ENCODE results near the gene CYP26C1. TPM values are rescaled to one million over a fixed set of nuclear protein-coding genes. Genes with fewer than 3 reads are reported as not detected.

The CYP26C1 gene
- total and polyA plus RNA-seq, 2 of the 4 experiments (the other 2 are of a cell fraction): 0.02 TPM; not detected in 1

DNA sequence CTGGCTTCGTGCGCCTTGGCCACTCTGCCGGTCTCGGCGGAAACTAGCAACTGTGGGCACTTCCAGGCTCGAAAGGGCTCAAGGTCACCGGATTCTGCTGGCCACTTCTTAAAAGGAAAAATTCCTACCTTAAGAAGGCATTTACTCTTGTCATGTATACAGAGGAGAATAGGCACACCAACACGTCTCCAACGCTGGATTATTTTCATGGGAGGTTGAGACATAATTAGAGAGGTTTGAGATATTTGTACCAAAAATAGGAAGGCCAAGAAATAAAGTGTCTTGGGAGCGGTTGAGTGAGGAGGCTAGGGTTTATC, 8.6 kb downstream of the CYP26C1 start:
- Histone ChIP-seq H3K9ac (ENCODE audit: low read depth, low read length) (no peak overlapping the region), H3K27ac (ENCODE audit: insufficient read depth, low read length) (no peak overlapping the region), H4K91ac (ENCODE audit: insufficient read depth, low read depth, low read length) (no peak overlapping the region), H3K23ac (ENCODE audit: low read depth, low read length) (no peak overlapping the region), H3K4me3 (ENCODE audit: insufficient read depth, low read depth, low read length) (no peak overlapping the region), H2AFZ (replicated peaks; ENCODE audit: low read length, poor library complexity) (no peak overlapping the region), H2AK5ac (ENCODE audit: low read depth, low read length) (no peak overlapping the region), H2AK9ac (replicated peaks; ENCODE audit: low read depth, low read length, poor library complexity) (no peak overlapping the region), H2BK15ac (ENCODE audit: low read depth, low read length) (no peak overlapping the region), H3K14ac (replicated peaks; ENCODE audit: low read depth, low read length) (no peak overlapping the region), H3K4ac (ENCODE audit: low read depth, low read length) (no peak overlapping the region), H4K8ac (ENCODE audit: low read depth in 2 of 2, low read length in 2 of 2) (no peak overlapping the region), H4K20me1 (ENCODE audit: insufficient read depth, low read length) (peaks cover 22% of the 10 kb centered on the region; the same call in 1 of the 2 replicates), H3K18ac (ENCODE audit: low read depth, low read length) (no peak overlapping the region), H3K9me3 (ENCODE audit: control insufficient read depth, insufficient read depth, low read length) (no peaks in the 10 kb centered on the region), H2BK5ac (ENCODE audit: low read depth, low read length, poor library complexity, severe bottlenecking) (no peak overlapping the region), H2BK20ac (ENCODE audit: low read depth, low read length) (no peak overlapping the region), H3K27me3 (ENCODE audit: control insufficient read depth, insufficient read depth, low read length) (peaks cover 98% of the 10 kb centered on the region), H4K5ac (ENCODE audit: low read depth, low read length) (no peak overlapping the region), H3K79me1 (ENCODE audit: low read depth in 1 of 2, low read length in 2 of 2) (no peaks in the 10 kb centered on the region), H3K9me1 (ENCODE audit: insufficient read depth, low read length) (no peaks in the 10 kb centered on the region), H3K4me1 (ENCODE audit: control insufficient read depth, insufficient read depth, low read length) (peaks cover 10% of the 10 kb centered on the region; the same call in 1 of the 2 replicates), H3K4me2 (ENCODE audit: low read depth, low read length) (no peak overlapping the region), H3K56ac (ENCODE audit: extremely low read depth, insufficient read depth, low read length) (no peak overlapping the region), H2BK120ac (ENCODE audit: low read depth, low read length) (no peak overlapping the region), H3K36me3 (ENCODE audit: control insufficient read depth, insufficient read depth, low read length) (no peaks in the 10 kb centered on the region)
- WGBS, 2 experiments (ENCODE audit: extremely low coverage in 2 of 2, insufficient read length in 1 of 2): no CpG with 5 or more reads among the region's 10 CpGs
- ATAC-seq (ENCODE audit: low read depth) (no peak), DNase-seq (no peak)
- ChIA-PET CTCF (no interaction called here), POLR2A (ENCODE audit: unreplicated experiment) (no interaction called here)
- in situ Hi-C loops (cut with MboI; ENCODE audit: low sequenced_read_pairs): no loop called here
- BruUV-seq (replicated peaks): no TSS peak
- intact Hi-C loops (cut with micrococcal nuclease): no loop called here
- dilution Hi-C loops (cut with HindIII; ENCODE audit: low sequenced_read_pairs, unreplicated experiment): no loop called here
- TF ChIP-seq SMC3 (IDR thresholded peaks at IDR 0.05; ENCODE audit: low read depth, low read length) (no peak), MAZ (IDR thresholded peaks at IDR 0.05; ENCODE audit: borderline replicate concordance, low read depth, low read length) (no peak), POLR2A (IDR thresholded peaks at IDR 0.05; ENCODE audit: low read depth, low read length) (no peak), NFE2L2 (IDR thresholded peaks at IDR 0.05; ENCODE audit: low read depth, low read length) (no peak), RFX5 (IDR thresholded peaks at IDR 0.05; ENCODE audit: low read depth, low read length) (no peak), MXI1 (IDR thresholded peaks at IDR 0.05; ENCODE audit: borderline replicate concordance, low read depth, low read length) (no peak)
- TF ChIP-seq, protein P1, sequence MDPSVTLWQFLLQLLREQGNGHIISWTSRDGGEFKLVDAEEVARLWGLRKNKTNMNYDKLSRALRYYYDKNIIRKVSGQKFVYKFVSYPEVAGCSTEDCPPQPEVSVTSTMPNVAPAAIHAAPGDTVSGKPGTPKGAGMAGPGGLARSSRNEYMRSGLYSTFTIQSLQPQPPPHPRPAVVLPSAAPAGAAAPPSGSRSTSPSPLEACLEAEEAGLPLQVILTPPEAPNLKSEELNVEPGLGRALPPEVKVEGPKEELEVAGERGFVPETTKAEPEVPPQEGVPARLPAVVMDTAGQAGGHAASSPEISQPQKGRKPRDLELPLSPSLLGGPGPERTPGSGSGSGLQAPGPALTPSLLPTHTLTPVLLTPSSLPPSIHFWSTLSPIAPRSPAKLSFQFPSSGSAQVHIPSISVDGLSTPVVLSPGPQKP (IDR thresholded peaks at IDR 0.05; ENCODE audit: borderline replicate concordance, low read depth, low read length): no peak
- TF ChIP-seq, protein P2, sequence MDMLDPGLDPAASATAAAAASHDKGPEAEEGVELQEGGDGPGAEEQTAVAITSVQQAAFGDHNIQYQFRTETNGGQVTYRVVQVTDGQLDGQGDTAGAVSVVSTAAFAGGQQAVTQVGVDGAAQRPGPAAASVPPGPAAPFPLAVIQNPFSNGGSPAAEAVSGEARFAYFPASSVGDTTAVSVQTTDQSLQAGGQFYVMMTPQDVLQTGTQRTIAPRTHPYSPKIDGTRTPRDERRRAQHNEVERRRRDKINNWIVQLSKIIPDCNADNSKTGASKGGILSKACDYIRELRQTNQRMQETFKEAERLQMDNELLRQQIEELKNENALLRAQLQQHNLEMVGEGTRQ (IDR thresholded peaks at IDR 0.05; ENCODE audit: low read depth, low read length): no peak
